Measurements from ENCODE around the gene TIFAB. TPM values are rescaled to one million over a fixed set of nuclear protein-coding genes. Genes with fewer than 3 reads are reported as not detected.

TIFAB gene
- total and polyA plus RNA-seq, 2 experiments from 2014 or later, result not detected

GRCh38 chr5:135483254-135483653, 31.1 kb upstream of the TIFAB start (continued):
- TF ChIP-seq, protein P1, sequence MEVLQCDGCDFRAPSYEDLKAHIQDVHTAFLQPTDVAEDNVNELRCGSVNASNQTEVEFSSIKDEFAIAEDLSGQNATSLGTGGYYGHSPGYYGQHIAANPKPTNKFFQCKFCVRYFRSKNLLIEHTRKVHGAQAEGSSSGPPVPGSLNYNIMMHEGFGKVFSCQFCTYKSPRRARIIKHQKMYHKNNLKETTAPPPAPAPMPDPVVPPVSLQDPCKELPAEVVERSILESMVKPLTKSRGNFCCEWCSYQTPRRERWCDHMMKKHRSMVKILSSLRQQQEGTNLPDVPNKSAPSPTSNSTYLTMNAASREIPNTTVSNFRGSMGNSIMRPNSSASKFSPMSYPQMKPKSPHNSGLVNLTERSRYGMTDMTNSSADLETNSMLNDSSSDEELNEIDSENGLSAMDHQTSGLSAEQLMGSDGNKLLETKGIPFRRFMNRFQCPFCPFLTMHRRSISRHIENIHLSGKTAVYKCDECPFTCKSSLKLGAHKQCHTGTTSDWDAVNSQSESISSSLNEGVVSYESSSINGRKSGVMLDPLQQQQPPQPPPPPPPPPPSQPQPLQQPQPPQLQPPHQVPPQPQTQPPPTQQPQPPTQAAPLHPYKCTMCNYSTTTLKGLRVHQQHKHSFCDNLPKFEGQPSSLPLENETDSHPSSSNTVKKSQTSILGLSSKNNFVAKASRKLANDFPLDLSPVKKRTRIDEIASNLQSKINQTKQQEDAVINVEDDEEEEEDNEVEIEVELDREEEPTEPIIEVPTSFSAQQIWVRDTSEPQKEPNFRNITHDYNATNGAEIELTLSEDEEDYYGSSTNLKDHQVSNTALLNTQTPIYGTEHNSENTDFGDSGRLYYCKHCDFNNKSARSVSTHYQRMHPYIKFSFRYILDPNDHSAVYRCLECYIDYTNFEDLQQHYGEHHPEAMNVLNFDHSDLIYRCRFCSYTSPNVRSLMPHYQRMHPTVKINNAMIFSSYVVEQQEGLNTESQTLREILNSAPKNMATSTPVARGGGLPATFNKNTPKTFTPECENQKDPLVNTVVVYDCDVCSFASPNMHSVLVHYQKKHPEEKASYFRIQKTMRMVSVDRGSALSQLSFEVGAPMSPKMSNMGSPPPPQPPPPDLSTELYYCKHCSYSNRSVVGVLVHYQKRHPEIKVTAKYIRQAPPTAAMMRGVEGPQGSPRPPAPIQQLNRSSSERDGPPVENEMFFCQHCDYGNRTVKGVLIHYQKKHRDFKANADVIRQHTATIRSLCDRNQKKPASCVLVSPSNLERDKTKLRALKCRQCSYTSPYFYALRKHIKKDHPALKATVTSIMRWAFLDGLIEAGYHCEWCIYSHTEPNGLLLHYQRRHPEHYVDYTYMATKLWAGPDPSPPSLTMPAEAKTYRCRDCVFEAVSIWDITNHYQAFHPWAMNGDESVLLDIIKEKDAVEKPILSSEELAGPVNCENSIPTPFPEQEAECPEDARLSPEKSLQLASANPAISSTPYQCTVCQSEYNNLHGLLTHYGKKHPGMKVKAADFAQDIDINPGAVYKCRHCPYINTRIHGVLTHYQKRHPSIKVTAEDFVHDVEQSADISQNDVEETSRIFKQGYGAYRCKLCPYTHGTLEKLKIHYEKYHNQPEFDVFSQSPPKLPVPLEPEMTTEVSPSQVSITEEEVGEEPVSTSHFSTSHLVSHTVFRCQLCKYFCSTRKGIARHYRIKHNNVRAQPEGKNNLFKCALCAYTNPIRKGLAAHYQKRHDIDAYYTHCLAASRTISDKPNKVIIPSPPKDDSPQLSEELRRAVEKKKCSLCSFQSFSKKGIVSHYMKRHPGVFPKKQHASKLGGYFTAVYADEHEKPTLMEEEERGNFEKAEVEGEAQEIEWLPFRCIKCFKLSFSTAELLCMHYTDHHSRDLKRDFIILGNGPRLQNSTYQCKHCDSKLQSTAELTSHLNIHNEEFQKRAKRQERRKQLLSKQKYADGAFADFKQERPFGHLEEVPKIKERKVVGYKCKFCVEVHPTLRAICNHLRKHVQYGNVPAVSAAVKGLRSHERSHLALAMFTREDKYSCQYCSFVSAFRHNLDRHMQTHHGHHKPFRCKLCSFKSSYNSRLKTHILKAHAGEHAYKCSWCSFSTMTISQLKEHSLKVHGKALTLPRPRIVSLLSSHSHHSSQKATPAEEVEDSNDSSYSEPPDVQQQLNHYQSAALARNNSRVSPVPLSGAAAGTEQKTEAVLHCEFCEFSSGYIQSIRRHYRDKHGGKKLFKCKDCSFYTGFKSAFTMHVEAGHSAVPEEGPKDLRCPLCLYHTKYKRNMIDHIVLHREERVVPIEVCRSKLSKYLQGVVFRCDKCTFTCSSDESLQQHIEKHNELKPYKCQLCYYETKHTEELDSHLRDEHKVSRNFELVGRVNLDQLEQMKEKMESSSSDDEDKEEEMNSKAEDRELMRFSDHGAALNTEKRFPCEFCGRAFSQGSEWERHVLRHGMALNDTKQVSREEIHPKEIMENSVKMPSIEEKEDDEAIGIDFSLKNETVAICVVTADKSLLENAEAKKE (CRISPR knock-in tag; IDR thresholded peaks at IDR 0.05), result no peak
- no peak for TF ChIP-seq ETS1 (IDR thresholded peaks at IDR 0.05)
- TF ChIP-seq NANOG (IDR thresholded peaks at IDR 0.05; ENCODE audit: borderline replicate concordance), result no peak
- no peak for TF ChIP-seq ZNF114 (CRISPR knock-in tag; IDR thresholded peaks at IDR 0.05)
- no peak for TF ChIP-seq EZH2 (IDR thresholded peaks at IDR 0.05; ENCODE audit: low read depth, unreplicated experiment)
- TF ChIP-seq CTCF (conservative IDR thresholded peaks at IDR 0.05; ENCODE audit: low read depth in 2 of 2), result no peak
- TF ChIP-seq JUNB (IDR thresholded peaks at IDR 0.05; ENCODE audit: unreplicated experiment), result no peak
- TF ChIP-seq CREB1 (CRISPR knock-in tag; IDR thresholded peaks at IDR 0.05; ENCODE audit: low read depth), result no peak
- no peak for TF ChIP-seq ZNF331 (CRISPR knock-in tag; IDR thresholded peaks at IDR 0.05; ENCODE audit: low read depth)
- TF ChIP-seq POLR2AphosphoS5 (IDR thresholded peaks at IDR 0.05; ENCODE audit: low read depth), result no peak
- no peak for TF ChIP-seq EZH2phosphoT487 (IDR thresholded peaks at IDR 0.05; ENCODE audit: unreplicated experiment)

All from GM23338 (cell line).